PC-3 (cell line): ENCODE results near the gene CSNK1A1. TPM values are rescaled to one million over a fixed set of nuclear protein-coding genes. Genes with fewer than 3 reads are reported as not detected.

Source experiments
- ATAC-seq: fragments of 200-7000 bp; cut with Tn5 transposase; 2 replicates; pipeline ENCODE4 v1.9.1; 2020; ENCODE audit warnings: mild to moderate bottlenecking, moderate library complexity
- BruUV-seq: library from RNA; stranded (reverse); fragments of 400-500 nt; replicated peaks from 2 replicates; lab custom pipeline; 2021; lab: Mats Ljungman, UMichigan
- CTCF ChIA-PET: fragments of 300-600 bp; sonication (Branson Sonifier 250); formaldehyde crosslinking; loops from one replicate; lab custom pipeline; 2022; ENCODE audit warnings: antibody characterized with exemption; lab: Charles Lee
- POLR2A ChIA-PET: fragments of 300-600 bp; sonication (Branson Sonifier 250); formaldehyde crosslinking; loops from one replicate; lab custom pipeline; 2022; ENCODE audit warnings: antibody characterized with exemption; ENCODE audit not compliant: unreplicated experiment; lab: Charles Lee
- DNase-seq: peaks from one replicate; pipeline ENCODE4 v3.0.0-alpha.2; 2015
- H2AFZ ChIP-seq: fragments of 300-600 bp; sonication (generic); 2 replicates; pipeline ENCODE4 v1.6.0; 2016; ENCODE audit warnings: antibody characterized with exemption, low read length
- H3F3A ChIP-seq: fragments of 300-600 bp; sonication (generic); one replicate; pipeline ENCODE4 v1.6.0; 2017; ENCODE audit warnings: antibody characterized with exemption, low read length, control low read depth, mild to moderate bottlenecking; ENCODE audit not compliant: unreplicated experiment
- H3K27ac ChIP-seq: fragments of 300-600 bp; sonication (generic); 2 replicates; pipeline ENCODE4 v1.5.1; 2016; ENCODE audit warnings: mild to moderate bottlenecking, low read length
- H3K27me3 ChIP-seq: fragments of 300-600 bp; sonication (generic); 2 replicates; pipeline ENCODE4 v1.6.1; 2016; ENCODE audit warnings: low read length, mixed read lengths
- H3K36me3 ChIP-seq: fragments of 300-600 bp; sonication (generic); 2 replicates; pipeline ENCODE4 v1.6.1; 2016; ENCODE audit warnings: low read depth, mixed run types, low read length, mixed read lengths
- H3K4me1 ChIP-seq: fragments of 300-600 bp; sonication (generic); 2 replicates; pipeline ENCODE4 v1.5.1; 2016; ENCODE audit warnings: low read length; ENCODE audit not compliant: insufficient read depth
- H3K4me2 ChIP-seq: fragments of 300-600 bp; sonication (generic); 2 replicates; pipeline ENCODE4 v1.6.0; 2016; ENCODE audit warnings: low read length
- H3K4me3 ChIP-seq: fragments of 300-600 bp; sonication (generic); 2 replicates; pipeline ENCODE4 v1.5.1; 2016; ENCODE audit warnings: mild to moderate bottlenecking, low read length, mixed read lengths
- H3K79me2 ChIP-seq: fragments of 300-600 bp; sonication (generic); 2 replicates; pipeline ENCODE4 v1.6.1; 2017; ENCODE audit warnings: low read length, mixed read lengths
- H3K9ac ChIP-seq: fragments of 300-600 bp; sonication (generic); 2 replicates; pipeline ENCODE4 v1.6.0; 2016; ENCODE audit warnings: mild to moderate bottlenecking, low read length
- H3K9me2 ChIP-seq: fragments of 300-600 bp; sonication (generic); replicated peaks from 2 replicates; pipeline ENCODE4 v1.6.1; 2016; ENCODE audit warnings: mixed run types, low read length, mixed read lengths
- H3K9me3 ChIP-seq: fragments of 300-600 bp; sonication (generic); 2 replicates; pipeline ENCODE4 v1.6.1; 2016; ENCODE audit warnings: low read length, mixed read lengths
- H4K20me1 ChIP-seq: fragments of 300-600 bp; sonication (generic); 2 replicates; pipeline ENCODE4 v1.6.1; 2016; ENCODE audit warnings: low read length, mixed read lengths
- EZH2 ChIP-seq: fragments of 300-600 bp; sonication (generic); IDR thresholded peaks from one replicate; pipeline ENCODE4 v1.6.1; 2017; ENCODE audit warnings: antibody characterized with exemption, mild to moderate bottlenecking, low read length; ENCODE audit not compliant: unreplicated experiment
- EZH2phosphoT487 ChIP-seq: fragments of 300-600 bp; sonication (generic); IDR thresholded peaks from 2 replicates; pipeline ENCODE4 v1.6.1; 2018; ENCODE audit warnings: mild to moderate bottlenecking, antibody characterized with exemption, low read length, borderline replicate concordance
- intact Hi-C: fragments of 100-400 bp; cut with micrococcal nuclease; formaldehyde crosslinking; loops from 2 replicates; pipeline ENCODE4 v1.9.0; 2023
- total RNA-seq: library from RNA; depleted of rRNA; stranded (reverse); fragments of >200 nt; gene quantifications from 2 replicates; pipeline ENCODE4 v1.2.3, GENCODE V29; 2014
- TF ChIP-seq, protein P1 (sequence below): fragments of 300-600 bp; sonication (generic); conservative IDR thresholded peaks from 2 replicates; pipeline ENCODE4 v1.5.1; 2017; ENCODE audit warnings: antibody characterized with exemption, low read depth, mild to moderate bottlenecking, low read length

CSNK1A1 gene
- total RNA-seq, 1 experiment from 2014 or later = 586 TPM

DNA sequence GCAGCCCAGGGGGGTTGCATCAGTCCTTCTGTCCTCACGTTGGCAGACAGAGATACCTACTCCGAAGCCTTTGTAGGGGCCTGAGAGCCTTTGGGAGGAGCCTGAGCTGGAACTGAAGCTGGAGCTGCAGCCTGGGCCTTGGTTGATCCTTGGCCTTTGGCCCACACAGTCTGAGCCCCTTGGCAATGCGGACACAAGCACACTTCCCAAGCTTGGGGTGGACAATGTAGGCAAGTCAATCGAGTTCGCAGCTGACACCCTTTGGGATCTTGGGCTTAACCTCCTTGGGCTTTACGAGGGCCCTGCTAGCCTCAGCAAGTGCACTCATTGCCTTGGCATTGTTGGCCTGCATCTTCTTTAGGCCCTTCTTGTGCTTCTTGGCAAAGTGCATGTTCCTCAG is 5.9 kb downstream of the CSNK1A1 start:
- ATAC-seq (no peak), DNase-seq (no peak)
- Histone ChIP-seq H4K20me1 (peaks cover 66% of the 10 kb centered on the region), H3K4me3 (no peak overlapping the region), H3K36me3 (peaks cover 61% of the 10 kb centered on the region), H3K9ac (no peak overlapping the region), H3K9me2 (no peaks in the 10 kb centered on the region), H3F3A (peaks cover 7% of the 10 kb centered on the region), H2AFZ (no peak overlapping the region), H3K27ac (no peak overlapping the region), H3K79me2 (peaks cover 97% of the 10 kb centered on the region), H3K9me3 (no peaks in the 10 kb centered on the region), H3K4me1 (peaks cover 37% of the 10 kb centered on the region), H3K4me2 (no peak overlapping the region), H3K27me3 (no peaks in the 10 kb centered on the region)
- intact Hi-C loops = no loop called here
- TF ChIP-seq, protein P1, sequence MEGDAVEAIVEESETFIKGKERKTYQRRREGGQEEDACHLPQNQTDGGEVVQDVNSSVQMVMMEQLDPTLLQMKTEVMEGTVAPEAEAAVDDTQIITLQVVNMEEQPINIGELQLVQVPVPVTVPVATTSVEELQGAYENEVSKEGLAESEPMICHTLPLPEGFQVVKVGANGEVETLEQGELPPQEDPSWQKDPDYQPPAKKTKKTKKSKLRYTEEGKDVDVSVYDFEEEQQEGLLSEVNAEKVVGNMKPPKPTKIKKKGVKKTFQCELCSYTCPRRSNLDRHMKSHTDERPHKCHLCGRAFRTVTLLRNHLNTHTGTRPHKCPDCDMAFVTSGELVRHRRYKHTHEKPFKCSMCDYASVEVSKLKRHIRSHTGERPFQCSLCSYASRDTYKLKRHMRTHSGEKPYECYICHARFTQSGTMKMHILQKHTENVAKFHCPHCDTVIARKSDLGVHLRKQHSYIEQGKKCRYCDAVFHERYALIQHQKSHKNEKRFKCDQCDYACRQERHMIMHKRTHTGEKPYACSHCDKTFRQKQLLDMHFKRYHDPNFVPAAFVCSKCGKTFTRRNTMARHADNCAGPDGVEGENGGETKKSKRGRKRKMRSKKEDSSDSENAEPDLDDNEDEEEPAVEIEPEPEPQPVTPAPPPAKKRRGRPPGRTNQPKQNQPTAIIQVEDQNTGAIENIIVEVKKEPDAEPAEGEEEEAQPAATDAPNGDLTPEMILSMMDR = no peak
- no peak for TF ChIP-seq EZH2
- TF ChIP-seq EZH2phosphoT487 = no peak
- POLR2A ChIA-PET = interaction anchor here (0.6 kb wide), 1 partner anchor 59 kb away, joined by 3 read pairs; no protein-coding TSS in a partner anchor
- BruUV-seq = no TSS peak
- CTCF ChIA-PET = interaction anchor here (1.2 kb wide), 1 partner anchor 48 kb away, joined by 3 read pairs; no protein-coding TSS in a partner anchor

DNA sequence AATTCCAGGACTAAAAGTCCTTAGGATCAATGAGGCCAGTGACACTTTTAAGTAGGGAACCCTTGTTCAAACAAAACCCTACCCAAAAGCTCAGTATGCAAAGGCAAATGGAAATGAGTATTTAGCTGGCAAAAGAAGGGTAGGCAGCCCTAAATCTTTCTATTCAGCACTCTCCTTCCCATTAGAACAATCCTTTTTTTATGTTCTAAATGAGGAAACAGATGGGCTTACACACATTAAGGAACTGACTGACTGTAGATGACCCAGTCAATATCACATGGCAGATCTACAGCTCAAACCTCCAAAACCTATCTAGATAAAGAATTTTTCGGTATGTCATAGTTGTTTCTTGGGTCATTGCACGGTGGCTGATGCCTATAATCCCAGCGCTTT is 7.2 kb downstream of the CSNK1A1 start:
- ATAC-seq (no peak), DNase-seq (no peak)
- Histone ChIP-seq H3K9me2 (no peaks in the 10 kb centered on the region), H3K4me2 (no peak overlapping the region), H3K4me3 (no peak overlapping the region), H3K27ac (no peak overlapping the region), H3F3A (peaks cover 7% of the 10 kb centered on the region), H3K79me2 (peaks cover 97% of the 10 kb centered on the region), H3K36me3 (peaks cover 55% of the 10 kb centered on the region), H3K4me1 (peaks cover 37% of the 10 kb centered on the region), H4K20me1 (peaks cover 67% of the 10 kb centered on the region), H3K27me3 (no peaks in the 10 kb centered on the region), H2AFZ (no peak overlapping the region), H3K9me3 (no peaks in the 10 kb centered on the region), H3K9ac (no peak overlapping the region)
- CTCF ChIA-PET = no interaction called here
- POLR2A ChIA-PET = no interaction called here
- BruUV-seq = no TSS peak
- no peak for TF ChIP-seq EZH2
- intact Hi-C loops = no loop called here

DNA sequence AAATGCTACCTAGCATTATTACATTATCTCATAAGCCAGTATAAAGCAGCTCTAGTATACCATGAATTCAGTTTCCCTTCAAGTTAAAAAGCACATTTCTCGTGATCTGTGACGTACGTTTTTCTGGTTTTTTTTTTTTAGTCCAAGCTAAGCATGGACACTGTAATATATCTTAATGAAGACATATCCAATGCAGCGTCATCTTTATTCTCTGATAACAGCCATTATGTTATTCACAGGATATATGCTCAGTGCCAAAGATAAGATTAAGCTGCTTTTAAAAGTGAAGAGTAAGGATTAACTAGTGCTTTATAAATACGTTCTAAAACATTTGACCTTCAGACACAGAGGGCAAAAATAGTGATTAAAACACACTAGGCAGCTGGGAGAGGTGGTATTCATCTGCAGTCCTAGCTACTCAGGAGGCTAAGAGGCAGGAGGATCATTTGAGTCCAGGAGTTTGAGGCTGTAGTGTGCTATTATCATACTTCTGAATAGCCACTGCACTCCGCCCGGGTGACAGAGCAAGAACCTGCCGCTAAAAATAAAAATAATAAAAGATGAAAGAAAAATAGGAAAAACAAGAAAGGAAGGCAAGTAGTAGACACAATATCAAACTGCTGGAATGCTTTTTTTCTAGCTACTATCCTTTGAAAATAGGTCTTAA is 7.7 kb downstream of the CSNK1A1 start:
- POLR2A ChIA-PET = no interaction called here
- Histone ChIP-seq H3K4me2 (no peak overlapping the region), H3K4me3 (no peak overlapping the region), H2AFZ (no peak overlapping the region), H3F3A (peaks cover 7% of the 10 kb centered on the region), H4K20me1 (peaks cover 67% of the 10 kb centered on the region), H3K79me2 (peaks cover 97% of the 10 kb centered on the region), H3K27ac (no peak overlapping the region), H3K27me3 (no peaks in the 10 kb centered on the region), H3K4me1 (peaks cover 31% of the 10 kb centered on the region), H3K9me3 (no peaks in the 10 kb centered on the region), H3K9me2 (no peaks in the 10 kb centered on the region), H3K36me3 (peaks cover 51% of the 10 kb centered on the region), H3K9ac (no peak overlapping the region)
- CTCF ChIA-PET = no interaction called here
- DNase-seq = no peak
- no TSS peak for BruUV-seq
- no peak for TF ChIP-seq EZH2
- TF ChIP-seq, protein P1 = no peak
- no peak for TF ChIP-seq EZH2phosphoT487
- intact Hi-C loops = no loop called here
- no peak for ATAC-seq
